Tracheal epithelial cell (primary cell): ENCODE results near the gene REG1A. TPM values are rescaled to one million over a fixed set of nuclear protein-coding genes. Genes with fewer than 3 reads are reported as not detected.

Experiments used
- total RNA-seq: library from RNA; depleted of rRNA; stranded (reverse); fragments of >200 nt; gene quantifications from 2 replicates; pipeline ENCODE4 v1.2.1, GENCODE V29; 2014

REG1A gene, protein sequence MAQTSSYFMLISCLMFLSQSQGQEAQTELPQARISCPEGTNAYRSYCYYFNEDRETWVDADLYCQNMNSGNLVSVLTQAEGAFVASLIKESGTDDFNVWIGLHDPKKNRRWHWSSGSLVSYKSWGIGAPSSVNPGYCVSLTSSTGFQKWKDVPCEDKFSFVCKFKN
- total RNA-seq, result not detected in 2 replicates

DNA sequence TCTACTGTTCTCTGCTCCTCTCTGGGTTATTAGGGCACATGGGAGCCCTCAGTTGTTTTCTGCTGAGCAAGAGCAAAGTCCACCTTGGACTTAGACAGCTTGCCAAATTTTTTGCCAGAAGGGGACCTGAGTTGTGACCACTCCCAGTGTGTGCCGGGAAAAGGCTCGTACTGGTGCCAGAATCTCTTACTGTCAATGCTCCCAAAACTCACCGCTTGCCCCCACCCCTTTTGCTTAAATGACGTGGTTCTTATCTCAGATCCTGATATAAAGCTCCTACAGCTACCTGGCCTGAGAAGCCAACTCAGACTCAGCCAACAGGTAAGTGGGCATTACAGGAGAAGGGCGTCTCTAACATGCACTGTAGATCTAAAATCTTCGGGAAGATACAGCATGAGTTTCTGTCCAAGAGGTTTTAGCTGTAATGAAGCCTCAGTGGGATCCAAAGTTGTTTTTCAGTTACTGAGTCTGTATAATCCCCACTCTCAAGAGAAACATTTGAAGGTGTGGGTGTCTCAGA lies at the start of gene REG1A:
Gene REG1A (plus strand): TSS at position 295 of the 520 bp plus-strand sequence. CDS start 374 bp downstream, outside the sequence.

DNA sequence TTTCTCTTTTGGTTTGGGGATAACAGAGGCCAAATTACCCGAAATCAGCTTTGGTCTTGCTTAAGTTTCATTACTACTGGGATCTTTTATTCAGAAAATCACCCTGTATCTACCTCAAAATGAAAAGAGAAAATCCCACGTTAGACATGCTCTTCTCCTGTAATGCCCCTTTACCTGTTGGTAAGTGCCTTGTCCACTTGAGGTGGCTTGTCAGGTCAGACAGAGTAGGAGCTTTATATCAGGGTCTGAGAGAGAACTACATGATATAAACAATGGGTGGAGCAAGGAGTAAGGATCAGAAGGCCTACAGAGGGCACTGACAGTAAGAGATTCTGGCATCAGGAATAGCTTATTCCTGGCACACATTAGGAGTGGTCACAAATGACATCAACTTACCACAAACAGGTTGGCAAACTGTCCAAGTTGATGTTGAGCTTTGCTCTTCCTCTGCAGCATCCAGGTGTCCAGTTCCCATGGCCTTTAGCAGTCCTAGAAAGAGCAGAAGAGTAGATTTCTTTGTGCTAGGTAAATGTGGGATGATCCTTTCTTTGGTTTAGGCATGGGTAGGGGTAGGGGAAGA lies 32.4 kb upstream of the REG1A start, which contains the start of gene REG1B:
Gene REG1B (minus strand): TSS at position 209 of the 580 bp plus-strand sequence. CDS start 381 bp downstream, outside the sequence.

DNA sequence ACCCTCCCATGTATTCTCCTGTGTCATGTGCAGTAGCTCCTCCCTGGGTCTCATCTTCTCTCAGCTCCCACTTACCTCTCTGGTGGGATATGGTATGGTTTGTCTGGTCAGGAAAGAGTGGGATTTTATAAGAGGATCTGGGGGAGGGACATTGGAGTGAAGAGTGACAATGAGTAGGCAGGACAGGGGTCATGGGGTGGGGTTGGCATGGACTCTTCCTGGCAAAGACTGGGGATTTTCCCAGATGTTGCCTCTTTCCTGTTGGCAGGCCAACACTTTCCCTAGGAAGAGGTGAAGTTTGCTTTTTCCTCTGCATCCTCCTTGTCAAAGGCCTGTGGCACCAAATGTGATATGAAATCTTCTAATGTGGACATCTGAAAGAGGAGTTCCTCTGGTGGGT lies 39.4 kb downstream of the REG1A start, which contains the start of gene REG3A:
Gene REG3A (minus strand): TSS at position 101 of the 400 bp plus-strand sequence. CDS start 348 bp downstream, outside the sequence.

Other genes with a start within 250 kb of the REG1A start
- gene REG3G, start 94.8 kb upstream of the REG1A start, total RNA-seq, result not detected in 2 replicates
- gene REG1B, start 32.5 kb upstream of the REG1A start, total RNA-seq, result not detected in 2 replicates
- gene REG3A, start 39.3 kb downstream of the REG1A start, total RNA-seq, result not detected in 2 replicates